BJ (cell line): ENCODE results near the gene MEP1A. TPM values are rescaled to one million over a fixed set of nuclear protein-coding genes. Genes with fewer than 3 reads are reported as not detected.

Source experiments
- CTCF ChIA-PET: fragments of 350-600 bp; formaldehyde crosslinking; extraction: SDS; loops from one replicate; lab custom pipeline; 2021; ENCODE audit warnings: antibody characterized with exemption, inconsistent platforms; lab: Yijun Ruan, JAX
- POLR2A ChIA-PET: fragments of 300-600 bp; sonication (Branson Sonifier 250); formaldehyde crosslinking; extraction: SDS; loops from one replicate; lab custom pipeline; 2021; ENCODE audit warnings: antibody characterized with exemption; lab: Charles Lee
- DNase-seq: peaks from one replicate; pipeline ENCODE4 v3.0.0-alpha.2; 2011; ENCODE audit warnings: low read depth
- H3K27me3 ChIP-seq: 2 replicates; pipeline ENCODE4 v1.6.0; 2011; ENCODE audit warnings: low read length; ENCODE audit not compliant: control insufficient read depth, insufficient read depth
- H3K36me3 ChIP-seq: 2 replicates; pipeline ENCODE4 v1.5.1; 2011; ENCODE audit warnings: low read length; ENCODE audit not compliant: control insufficient read depth, insufficient read depth
- H3K4me3 ChIP-seq: 2 replicates; pipeline ENCODE4 v1.5.1; 2011; ENCODE audit warnings: low read depth, mild to moderate bottlenecking, control low read depth, low read length
- CTCF ChIP-seq: IDR thresholded peaks from 2 replicates; pipeline ENCODE4 v1.5.1; 2011; ENCODE audit warnings: low read depth, mild to moderate bottlenecking, control low read depth, inconsistent platforms, low read length, moderate library complexity; ENCODE audit not compliant: insufficient read depth
- polyA plus RNA-seq: library from polyadenylated mRNA; depleted of rRNA; stranded (reverse); fragments of >200 nt; gene quantifications from 2 replicates; pipeline ENCODE4 v1.2.3, GENCODE V29; 2011

The MEP1A gene
- polyA plus RNA-seq, 1 experiment = not detected

GRCh38 chr6:46815130-46815529 is 21.9 kb downstream of the MEP1A start:
- POLR2A ChIA-PET = no interaction called here
- Histone ChIP-seq H3K27me3 (no peaks in the 10 kb centered on the region), H3K4me3 (no peak overlapping the region), H3K36me3 (no peaks in the 10 kb centered on the region)
- no peak for DNase-seq
- TF ChIP-seq CTCF = no peak
- CTCF ChIA-PET = no interaction called here

- no peak for TF ChIP-seq CTCF
- no peak overlapping the region for H3K4me3 ChIP-seq
- POLR2A ChIA-PET = no interaction called here
- CTCF ChIA-PET = no interaction called here
- no peaks in the 10 kb centered on the region for H3K36me3 ChIP-seq
- no peak for DNase-seq
- no peaks in the 10 kb centered on the region for H3K27me3 ChIP-seq
Observed at GRCh38 chr6:46816626-46817025, 23.4 kb downstream of the MEP1A start.

GRCh38 chr6:46819561-46819960 is 26.4 kb downstream of the MEP1A start:
- Histone ChIP-seq H3K27me3 (no peaks in the 10 kb centered on the region), H3K36me3 (no peaks in the 10 kb centered on the region), H3K4me3 (no peak overlapping the region)
- no peak for DNase-seq
- POLR2A ChIA-PET = no interaction called here
- TF ChIP-seq CTCF = no peak
- CTCF ChIA-PET = no interaction called here

- POLR2A ChIA-PET = no interaction called here
- TF ChIP-seq CTCF = no peak
- Histone ChIP-seq H3K36me3 (no peaks in the 10 kb centered on the region), H3K4me3 (no peak overlapping the region), H3K27me3 (no peaks in the 10 kb centered on the region)
- CTCF ChIA-PET = interaction anchor here (2.9 kb wide), 1 partner anchor 27 kb away, joined by 9 read pairs; no protein-coding TSS in a partner anchor
- DNase-seq = no peak
Observed at GRCh38 chr6:46821458-46821881, 28.3 kb downstream of the MEP1A start.

GRCh38 chr6:46828939-46829338 is 35.8 kb downstream of the MEP1A start:
- Histone ChIP-seq H3K27me3 (no peaks in the 10 kb centered on the region), H3K4me3 (no peak overlapping the region), H3K36me3 (no peaks in the 10 kb centered on the region)
- no peak for TF ChIP-seq CTCF
- ChIA-PET CTCF (no interaction called here), POLR2A (no interaction called here)
- no peak for DNase-seq
